ENCODE data around the gene CHCHD5.
A peak's percentile ranks its signal among the peaks of the same experiment; 100 is the strongest.
"Not testable (repeated sequence)": the region's sequence is repeated elsewhere in the genome, so short reads cannot be mapped to it uniquely, and the experiment has no call there.

The CHCHD5 gene

DNA sequence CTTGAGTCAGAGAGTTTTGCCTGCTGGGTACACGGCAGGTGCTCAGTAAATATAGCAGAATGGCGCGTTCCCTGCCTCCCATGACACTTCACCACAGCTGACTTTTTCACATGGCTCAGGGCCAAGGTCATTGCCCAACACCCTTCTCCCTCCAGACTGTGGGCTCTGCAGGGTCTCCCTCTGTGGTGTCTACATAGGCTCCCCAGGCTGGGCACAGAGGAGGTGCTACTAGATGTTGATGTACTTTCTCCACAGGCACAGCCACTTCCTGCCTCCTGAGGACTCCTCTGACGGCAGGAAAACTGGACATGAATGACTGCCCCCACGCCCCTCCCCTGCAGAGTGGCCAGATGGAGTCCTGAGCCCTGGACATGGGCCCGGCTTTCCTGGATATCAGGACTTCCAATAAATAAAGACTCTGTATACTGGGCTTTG is 4.2 kb downstream of the CHCHD5 start:
- DNase-seq = no peak

DNA sequence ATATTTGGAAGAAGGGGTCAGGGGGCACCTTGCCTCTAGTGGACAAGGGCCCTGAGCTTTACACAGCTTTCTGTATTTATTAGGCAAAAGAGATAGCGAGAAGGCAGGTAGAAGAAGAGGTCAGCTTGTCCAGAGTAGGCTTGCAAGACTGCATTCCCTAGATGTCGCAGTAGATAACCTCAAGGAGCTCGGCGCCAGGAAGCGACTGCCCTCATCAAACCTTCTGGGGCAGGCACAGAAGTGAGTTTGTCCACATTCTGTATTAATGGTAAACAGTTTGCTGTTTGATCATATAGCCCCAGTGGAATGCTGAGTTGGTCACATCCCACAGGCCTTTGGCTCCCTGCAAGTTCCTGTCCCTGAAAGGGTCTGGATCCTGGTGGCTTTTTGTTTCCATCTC is 7.0 kb downstream of the CHCHD5 start:
- DNase-seq = no peak

DNA sequence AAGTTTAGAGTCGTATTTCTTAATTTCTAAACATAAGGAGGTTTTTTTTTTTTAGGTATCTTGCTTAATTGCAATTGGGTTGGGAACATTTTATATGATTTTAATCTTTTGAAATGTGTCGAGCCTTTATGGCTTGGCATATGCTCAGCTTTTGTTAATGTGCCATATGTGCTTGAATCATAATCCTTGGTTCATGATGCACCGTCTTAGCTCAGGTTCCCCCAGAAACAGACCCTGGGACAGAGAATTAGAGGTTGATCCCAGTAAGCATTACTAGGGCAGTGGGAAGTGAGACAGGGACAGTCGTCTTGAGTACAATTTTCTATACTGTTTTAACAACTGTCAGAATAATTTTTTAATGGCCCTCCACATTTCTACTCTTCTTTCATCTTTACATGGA is 9.3 kb downstream of the CHCHD5 start:
- no peak for DNase-seq

- DNase-seq = no peak
These were observed 13.3 kb downstream of the CHCHD5 start for GRCh38 chr2:112597537-112598322.

- DNase-seq = no peak
These were observed 16.2 kb downstream of the CHCHD5 start for GRCh38 chr2:112600634-112601033.

DNA sequence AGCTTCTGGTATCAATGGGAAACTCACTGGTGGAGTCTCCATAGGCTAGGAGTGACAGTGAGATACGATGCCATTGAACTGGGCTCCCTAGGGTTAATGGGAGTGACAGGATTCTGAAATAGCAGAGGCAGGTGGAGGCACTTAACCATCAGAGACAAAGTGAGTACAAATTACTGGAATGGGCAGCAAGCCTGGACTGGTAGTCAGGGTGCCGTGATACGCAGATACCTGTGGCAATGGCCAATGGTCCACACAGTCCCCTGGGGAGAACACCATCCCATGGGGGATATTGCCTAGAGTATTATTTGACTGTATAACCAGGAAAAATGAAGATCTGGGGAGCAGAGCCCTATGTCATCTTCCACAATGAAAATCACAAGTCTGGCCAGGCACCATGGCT is 17.3 kb downstream of the CHCHD5 start:
- DNase-seq = no peak

DNA sequence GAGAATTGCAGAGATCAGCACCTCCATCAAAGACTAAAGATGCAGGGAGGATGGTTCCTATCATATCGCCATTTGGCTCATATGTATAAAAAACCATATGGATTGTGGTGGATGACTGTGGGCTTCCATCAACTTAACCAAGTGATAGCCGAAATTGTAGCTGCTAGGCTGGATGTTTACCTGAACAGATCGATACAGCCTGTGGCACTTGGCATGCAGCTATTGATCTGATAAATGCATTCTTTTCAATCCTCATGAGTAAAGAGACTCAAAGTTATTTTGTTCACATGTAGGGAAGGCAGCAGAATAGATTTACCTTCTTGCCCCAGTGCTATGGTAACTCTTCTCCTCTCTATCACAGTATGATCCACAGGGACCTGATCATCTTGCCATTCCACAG is 18.5 kb downstream of the CHCHD5 start:
- no peak for DNase-seq

DNA sequence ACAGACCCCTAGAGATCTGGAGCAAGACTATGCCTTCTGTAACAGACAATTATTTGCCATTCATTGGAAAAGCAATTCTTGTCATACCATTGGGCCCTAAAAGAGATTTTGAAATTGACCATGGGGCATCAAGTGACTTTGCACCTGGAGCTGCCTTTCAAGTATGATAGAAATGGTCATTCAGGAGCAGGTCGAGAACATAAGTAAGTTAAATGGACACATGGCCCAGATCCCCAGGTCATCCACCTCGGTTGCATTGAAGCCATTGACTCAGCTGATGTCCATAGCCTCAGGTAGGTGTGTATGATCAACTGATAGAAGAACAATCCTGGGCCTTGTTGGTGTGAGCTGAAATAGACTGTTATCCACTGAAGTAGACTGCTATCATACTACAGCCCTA is 19.3 kb downstream of the CHCHD5 start:
- DNase-seq = no peak

- no peak for DNase-seq
These were observed 20.5 kb downstream of the CHCHD5 start for GRCh38 chr2:112604952-112605351.

GRCh38 chr2:112605926-112606325 is 21.5 kb downstream of the CHCHD5 start:
- DNase-seq = no peak

- DNase-seq = no peak
These were observed 22.1 kb downstream of the CHCHD5 start for GRCh38 chr2:112606547-112606946.

DNA sequence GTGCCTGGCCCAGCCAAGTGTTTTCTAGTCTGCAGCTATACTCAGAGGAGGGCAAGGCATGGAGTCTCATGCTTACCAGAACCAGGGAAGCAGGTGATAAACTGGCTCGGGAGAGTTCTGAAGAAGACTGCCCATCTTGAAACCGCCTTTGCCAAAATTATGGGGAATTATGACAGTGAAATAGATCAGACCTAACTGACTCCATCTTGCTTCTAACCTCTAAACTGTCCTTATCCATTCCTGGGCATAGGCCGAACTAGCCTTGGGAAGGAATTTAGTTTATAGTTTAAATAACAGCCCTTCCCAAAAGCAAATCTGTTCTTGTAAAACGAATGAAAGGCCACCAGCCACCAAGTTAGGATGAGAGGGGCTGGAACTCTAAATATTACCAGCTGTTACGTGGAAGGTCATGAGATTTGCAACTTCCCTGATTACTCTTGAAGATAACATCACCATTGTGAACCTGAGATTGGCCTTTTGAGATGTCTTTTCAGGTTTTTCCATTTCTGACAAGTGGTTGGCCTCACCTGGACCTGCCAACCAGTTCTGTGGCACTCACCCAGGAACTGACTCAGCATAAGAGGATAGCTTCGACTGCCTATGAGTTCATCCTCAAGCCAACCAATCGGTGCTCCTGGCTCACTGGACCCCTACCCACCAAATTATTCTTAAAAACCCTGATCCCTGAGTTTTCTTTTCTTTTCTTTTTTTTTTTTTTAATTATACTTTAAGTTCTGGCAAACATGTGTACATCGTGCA is 23.4 kb downstream of the CHCHD5 start:
- DNase-seq = no peak

DNA sequence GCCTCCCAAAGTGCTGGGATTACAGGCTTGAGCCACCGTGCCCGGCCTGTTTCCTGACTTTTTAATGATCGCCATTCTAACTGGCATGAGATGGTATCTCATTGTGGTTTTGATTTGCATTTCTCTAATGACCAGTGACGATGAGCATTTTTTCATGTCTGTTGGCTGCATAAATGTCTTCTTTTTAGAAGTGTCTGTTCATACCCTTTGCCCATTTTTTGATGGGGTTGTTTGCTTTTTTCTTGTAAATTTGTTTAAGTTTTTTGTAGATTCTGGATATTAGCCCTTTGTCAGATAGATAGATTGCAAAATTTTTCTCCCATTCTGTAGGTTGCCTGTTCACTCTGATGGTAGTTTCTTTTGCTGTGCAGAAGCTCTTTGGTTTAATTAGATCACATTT is 24.9 kb downstream of the CHCHD5 start:
- not testable (repeated sequence) for DNase-seq

DNA sequence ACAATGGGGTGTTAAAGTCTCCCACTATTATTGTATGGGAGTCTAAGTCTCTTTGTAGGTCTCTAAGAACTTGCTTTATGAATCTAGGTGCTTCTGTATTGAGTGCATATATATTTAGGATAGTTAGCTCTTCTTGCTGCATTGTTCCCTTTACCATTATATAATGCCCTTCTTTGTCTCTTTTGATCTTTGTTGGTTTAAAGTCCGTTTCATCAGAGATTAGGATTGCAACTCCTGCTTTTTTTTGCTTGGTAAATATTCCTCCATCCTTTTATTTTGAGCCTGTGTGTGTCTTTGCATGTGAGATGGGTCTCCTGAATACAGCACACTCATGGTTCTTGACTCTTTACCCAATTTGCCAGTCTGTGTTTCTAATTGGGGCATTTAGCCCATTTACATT is 27.9 kb downstream of the CHCHD5 start:
- not testable (repeated sequence) for DNase-seq

- no peak for DNase-seq
These were observed 29.9 kb downstream of the CHCHD5 start for GRCh38 chr2:112614201-112614840.

GRCh38 chr2:112615051-112615450 is 30.6 kb downstream of the CHCHD5 start:
- no peak for DNase-seq

GRCh38 chr2:112615798-112616197 is 31.4 kb downstream of the CHCHD5 start:
- not testable (repeated sequence) for DNase-seq

GRCh38 chr2:112618383-112618782 is 34.0 kb downstream of the CHCHD5 start:
- no peak for DNase-seq

DNA sequence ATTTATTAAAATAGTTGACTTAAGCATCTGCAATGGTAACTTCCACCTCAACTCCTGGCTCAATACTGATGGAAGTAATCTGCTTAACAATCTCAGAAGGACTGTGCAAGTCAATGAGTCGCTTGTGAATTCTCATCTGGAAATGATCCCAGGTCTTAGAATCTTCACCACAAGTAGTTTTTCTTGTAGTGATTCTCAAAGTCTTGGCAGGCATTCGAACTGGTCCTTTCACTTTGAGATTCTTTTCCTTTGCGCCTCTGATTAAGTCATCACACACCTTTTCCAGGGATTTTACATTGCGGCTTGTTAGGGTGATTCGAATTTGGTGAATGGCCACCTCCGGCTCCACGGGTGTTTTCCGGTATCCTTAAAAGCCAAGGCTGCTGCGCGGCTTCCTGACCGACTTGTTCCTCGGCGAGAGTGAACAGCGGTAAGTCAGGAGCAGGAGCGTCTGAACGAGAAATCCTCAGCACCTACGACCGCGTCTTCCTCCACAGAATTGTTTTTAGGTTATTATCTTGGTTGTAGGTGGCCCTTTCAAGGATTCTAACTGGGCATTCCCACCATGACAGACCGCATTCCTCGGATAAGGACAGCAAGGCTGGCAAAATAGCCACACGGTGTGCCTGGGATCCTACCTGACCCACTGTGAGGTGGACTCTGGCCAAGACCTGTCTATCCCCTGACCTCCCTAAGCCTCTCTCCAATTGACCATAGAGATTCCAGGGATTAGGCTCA is 37.5 kb downstream of the CHCHD5 start:
- DNase-seq = no peak

DNA sequence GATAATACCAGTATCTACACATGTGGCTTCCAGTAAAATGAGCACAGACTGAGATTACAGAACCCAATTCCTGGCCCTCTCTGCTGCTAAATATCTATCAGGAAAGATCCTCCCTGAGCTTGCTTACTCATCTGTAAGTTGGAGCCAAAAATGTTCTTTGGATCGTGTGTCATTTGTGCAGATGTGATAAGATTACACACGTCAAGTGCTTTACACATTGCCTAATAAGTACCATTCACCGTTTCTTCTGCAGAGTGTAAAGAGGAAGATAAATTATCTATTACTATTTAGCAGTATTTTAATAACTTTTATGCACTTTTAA is 38.1 kb downstream of the CHCHD5 start:
- no peak for DNase-seq

DNA sequence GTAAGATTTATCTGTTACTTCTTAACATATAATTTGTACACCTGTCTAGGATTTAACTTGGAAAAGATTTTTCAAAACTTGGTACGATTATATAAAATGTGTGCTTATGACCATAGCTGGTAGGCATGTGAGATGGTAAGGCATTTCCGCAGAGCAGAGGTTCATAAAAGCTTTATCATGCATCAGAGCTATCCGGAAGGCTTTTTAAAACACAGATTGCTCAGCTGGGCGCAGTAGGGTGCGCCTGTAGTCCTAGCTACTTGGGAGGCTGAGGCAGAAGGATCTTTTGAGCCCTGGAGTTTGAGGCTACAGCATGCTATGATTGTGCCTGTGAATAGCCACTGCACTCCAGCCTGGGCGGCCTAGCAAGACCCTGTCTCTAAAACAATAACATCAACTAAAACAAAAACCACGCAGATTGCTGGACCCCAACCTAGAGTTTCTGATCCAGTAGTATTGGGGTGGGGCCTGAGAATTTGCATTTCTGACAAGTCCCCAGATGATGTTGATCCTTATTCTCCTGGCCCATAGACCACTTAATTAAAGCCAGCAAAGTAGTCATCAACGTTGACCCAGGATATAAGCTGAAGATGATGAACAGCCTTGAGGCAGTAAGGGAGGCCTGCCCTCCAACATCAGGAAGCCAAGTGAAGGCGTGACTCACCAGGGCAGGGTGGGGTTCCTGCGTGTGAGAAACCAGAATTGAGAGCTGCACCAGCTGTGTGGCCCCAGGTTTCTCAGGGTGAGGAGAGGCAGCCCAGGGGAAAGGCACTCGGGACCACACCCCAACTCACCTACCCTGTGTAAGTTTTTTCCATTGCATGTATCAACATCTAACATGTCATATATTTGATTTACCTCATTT is 39.7 kb downstream of the CHCHD5 start:
- peak; percentile 71 to 76 for DNase-seq

- DNase-seq = no peak
These were observed 41.2 kb downstream of the CHCHD5 start for GRCh38 chr2:112625474-112626114.
